Mammary epithelial cell (primary cell): ENCODE data around the gene CLASRP.
"Not testable (repeated sequence)": the region's sequence is repeated elsewhere in the genome, so short reads cannot be mapped to it uniquely, and the experiment has no call there.

Experiments
- CTCF ChIP-seq, 2 donors: IDR thresholded peaks in 1 of 2; conservative IDR thresholded peaks in 1 of 2; 2 replicates each; pipeline ENCODE4 v1.5.1; 2011 to 2012; ENCODE audit warnings: inconsistent platforms in 2 of 2, low read length in 2 of 2, mild to moderate bottlenecking in 2 of 2, control low read depth in 1 of 2, low read depth in 1 of 2; ENCODE audit not compliant: insufficient read depth in 1 of 2; ENCODE audit errors: extremely low read depth in 1 of 2
- EZH2 ChIP-seq: IDR thresholded peaks from 2 replicates; pipeline ENCODE4 v1.6.1; 2012; ENCODE audit warnings: low read length, inconsistent platforms, borderline replicate concordance

DNA sequence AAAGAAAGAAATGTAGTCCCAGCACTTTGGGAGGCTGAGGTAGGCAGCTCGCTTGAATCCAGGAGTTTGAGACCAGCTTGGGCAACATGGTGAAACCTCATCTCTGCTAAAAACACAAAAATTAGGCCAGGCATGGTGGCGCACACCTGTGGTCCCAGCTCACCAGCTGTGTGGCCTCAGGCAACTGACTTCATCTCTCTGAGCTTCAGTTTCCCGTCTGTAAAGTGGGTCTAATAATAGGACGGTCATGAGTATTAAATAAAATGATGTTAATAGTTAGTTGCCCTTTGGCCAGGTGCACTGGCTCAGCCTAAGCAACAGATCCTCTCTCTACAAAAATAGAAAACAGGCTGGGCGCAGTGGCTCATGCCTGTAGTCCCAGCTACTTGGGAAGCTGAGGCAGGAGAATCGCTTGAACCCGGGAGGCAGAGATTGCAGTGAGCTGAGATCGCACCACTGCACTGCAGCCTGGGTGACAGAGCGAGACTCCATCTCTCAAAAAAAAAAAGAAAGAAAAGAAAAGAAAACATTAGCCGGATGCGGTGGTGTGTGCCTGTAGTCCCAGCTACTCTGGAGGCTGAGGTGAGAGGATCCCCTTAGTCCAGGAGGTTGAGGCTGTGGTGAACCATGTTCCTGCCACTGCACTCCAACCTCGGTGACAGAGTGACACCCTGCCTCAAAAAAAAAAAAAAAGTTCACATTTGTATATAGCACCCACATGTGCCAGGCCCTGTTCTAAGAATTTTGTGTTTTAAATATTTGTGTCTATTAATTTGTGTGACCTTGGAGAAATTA is 39.5 kb upstream of the CLASRP start:
- not testable (repeated sequence) for TF ChIP-seq EZH2; CTCF (conservative IDR thresholded peaks at IDR 0.05 in 1 of 2, IDR thresholded peaks at IDR 0.05 in 1 of 2; ENCODE audit: extremely low read depth in 1 of 2, insufficient read depth in 1 of 2, low read depth in 1 of 2, low read length in 2 of 2)
